Neuron (in vitro differentiated cells): ENCODE measurements around the gene PTPRO.
A peak's percentile ranks its signal among the peaks of the same experiment; 100 is the strongest.

Experiments used
- H2AFZ ChIP-seq: one replicate; pipeline ENCODE4 v1.6.1; 2013; ENCODE audit warnings: low read depth, mild to moderate bottlenecking, inconsistent platforms, low read length, moderate library complexity
- H3K27me3 ChIP-seq: one replicate; pipeline ENCODE4 v1.6.1; 2013; ENCODE audit warnings: low read length; ENCODE audit not compliant: insufficient read depth
- H3K36me3 ChIP-seq: one replicate; pipeline ENCODE4 v1.6.1; 2013; ENCODE audit warnings: low read length; ENCODE audit not compliant: insufficient read depth
- H3K4me1 ChIP-seq: one replicate; pipeline ENCODE4 v1.6.1; 2013; ENCODE audit warnings: low read length; ENCODE audit not compliant: insufficient read depth
- H3K4me3 ChIP-seq: 2 replicates; pipeline ENCODE4 v1.5.1; 2013; ENCODE audit warnings: mild to moderate bottlenecking, low read length, moderate library complexity
- H3K9me3 ChIP-seq: one replicate; pipeline ENCODE4 v1.6.1; 2013; ENCODE audit warnings: low read length

PTPRO gene

DNA sequence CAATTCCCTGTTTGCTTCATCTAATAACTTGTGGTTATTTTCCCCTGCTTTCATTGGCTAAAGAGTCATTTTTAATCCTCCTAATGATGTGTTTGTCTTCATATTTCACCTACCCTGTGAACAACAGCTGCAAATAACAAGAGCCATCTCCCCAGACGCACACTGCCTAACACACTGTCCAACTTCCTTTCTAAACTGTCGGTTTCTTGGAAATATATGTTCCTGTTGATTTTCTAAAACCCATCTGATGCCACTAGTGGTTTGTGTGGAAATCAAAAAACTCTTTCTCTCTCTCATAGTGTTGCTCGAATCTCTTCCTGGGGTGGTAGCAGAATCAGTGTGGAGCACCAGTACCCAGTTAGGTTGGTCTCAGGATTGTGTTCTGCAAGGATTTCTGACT lies 240.0 kb downstream of the PTPRO start:
- Histone ChIP-seq H3K36me3 (no peaks in the 10 kb centered on the region), H2AFZ (no peak overlapping the region), H3K4me3 (no peak overlapping the region), H3K4me1 (no peaks in the 10 kb centered on the region), H3K27me3 (no peaks in the 10 kb centered on the region), H3K9me3 (no peaks in the 10 kb centered on the region)

DNA sequence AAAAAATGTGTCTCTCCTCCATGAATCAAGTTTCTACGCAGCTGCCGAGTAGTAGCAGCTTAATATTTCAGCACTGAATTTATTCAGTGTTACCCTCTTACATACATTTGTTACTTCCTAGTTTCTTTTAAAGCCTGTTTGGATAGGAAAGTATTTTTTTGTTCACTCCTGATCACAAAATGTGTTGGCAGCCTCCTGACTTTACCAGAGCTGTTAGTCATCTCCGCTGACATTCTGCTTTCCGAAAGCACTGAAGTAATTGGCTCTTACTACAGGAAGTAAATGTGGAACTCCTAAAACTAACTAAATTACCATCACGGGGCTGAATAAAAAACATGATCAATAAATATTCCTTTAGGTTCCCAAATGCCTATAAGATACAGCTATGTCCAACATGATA lies 241.4 kb downstream of the PTPRO start:
- Histone ChIP-seq H3K4me1 (no peaks in the 10 kb centered on the region), H3K36me3 (no peaks in the 10 kb centered on the region), H3K4me3 (no peak overlapping the region), H2AFZ (no peak overlapping the region), H3K27me3 (no peaks in the 10 kb centered on the region), H3K9me3 (no peaks in the 10 kb centered on the region)

DNA sequence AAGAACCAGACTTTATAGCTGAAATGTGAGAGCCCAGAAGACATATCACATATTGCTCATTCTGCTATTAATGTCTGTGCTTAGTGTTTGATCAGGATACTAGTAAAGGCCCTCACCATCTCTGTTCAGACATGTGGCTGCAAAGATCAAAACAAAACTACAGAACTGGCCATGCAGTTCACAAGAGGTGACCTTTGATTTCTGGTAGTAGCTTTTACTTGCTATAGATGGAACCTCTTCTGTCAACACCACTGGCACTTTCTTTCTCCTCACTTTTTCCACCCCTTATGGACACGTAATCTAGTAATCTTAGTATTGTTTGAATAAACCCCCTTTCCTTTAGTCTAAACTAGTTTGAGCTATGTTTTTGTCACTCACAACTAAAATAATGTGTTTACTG lies 252.0 kb downstream of the PTPRO start:
- Histone ChIP-seq H3K4me3 (no peak overlapping the region), H3K27me3 (no peaks in the 10 kb centered on the region), H3K9me3 (no peaks in the 10 kb centered on the region), H3K4me1 (no peaks in the 10 kb centered on the region), H3K36me3 (no peaks in the 10 kb centered on the region), H2AFZ (no peak overlapping the region)

DNA sequence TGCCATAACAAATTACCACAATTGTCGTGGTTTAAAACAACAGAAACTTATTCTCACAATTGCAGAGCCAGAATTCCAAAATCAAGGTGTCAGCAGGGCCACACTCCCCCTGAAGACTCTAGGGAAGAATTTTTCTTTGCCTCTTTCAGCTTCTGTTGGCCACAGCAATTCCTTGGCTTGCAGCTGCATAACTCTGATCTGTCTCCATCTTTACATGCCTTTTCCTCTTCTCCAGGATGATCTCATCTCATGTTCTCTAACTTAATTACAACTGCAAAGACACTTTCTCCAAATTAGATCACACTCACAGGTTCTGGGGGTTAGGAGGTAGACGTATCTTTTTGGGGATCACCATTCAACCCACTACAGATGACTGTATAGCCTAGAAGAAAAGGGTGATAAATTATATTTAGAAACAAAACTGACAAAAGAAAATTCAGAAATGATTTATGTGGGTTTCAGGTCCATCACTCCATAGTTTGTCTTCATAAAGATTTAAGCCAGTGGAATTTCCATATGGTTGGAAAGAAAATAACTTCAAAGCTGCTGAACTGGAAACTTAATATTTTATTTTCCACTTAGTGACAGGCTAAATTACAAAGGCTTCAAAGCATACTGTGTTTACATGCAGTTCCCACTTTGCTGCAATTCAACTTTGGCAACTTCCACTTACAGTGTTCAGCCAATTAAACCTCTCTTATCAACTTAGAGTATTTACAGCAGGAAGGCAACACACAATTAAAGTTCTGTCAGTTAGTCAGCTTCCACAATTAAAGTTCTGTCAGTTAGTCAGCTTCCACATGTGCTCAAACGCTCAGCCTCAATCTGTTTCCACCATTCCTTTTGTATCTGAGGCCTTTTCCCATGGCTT lies 253.6 kb downstream of the PTPRO start:
- Histone ChIP-seq H2AFZ (no peak overlapping the region), H3K4me1 (no peaks in the 10 kb centered on the region), H3K4me3 (no peak overlapping the region), H3K27me3 (no peaks in the 10 kb centered on the region), H3K36me3 (no peaks in the 10 kb centered on the region), H3K9me3 (no peaks in the 10 kb centered on the region)

DNA sequence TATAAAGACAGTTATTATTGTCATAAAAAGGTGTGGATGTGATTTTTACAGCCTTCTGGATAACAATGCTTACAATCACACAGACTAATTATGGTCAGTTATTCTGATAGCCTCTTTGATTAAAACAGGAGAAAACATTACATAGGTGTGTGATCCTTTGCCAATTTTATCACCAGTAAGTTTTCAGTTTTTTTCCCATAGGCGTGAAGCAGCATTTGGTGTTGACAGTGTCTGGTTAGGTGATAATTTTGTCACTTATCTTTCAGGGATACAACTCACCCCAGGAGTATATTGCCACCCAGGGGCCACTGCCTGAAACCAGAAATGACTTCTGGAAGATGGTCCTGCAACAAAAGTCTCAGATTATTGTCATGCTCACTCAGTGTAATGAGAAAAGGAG lies 258.1 kb downstream of the PTPRO start:
- Histone ChIP-seq H3K4me1 (peaks cover 3% of the 10 kb centered on the region), H3K27me3 (no peaks in the 10 kb centered on the region), H3K4me3 (no peak overlapping the region), H3K9me3 (no peaks in the 10 kb centered on the region), H2AFZ (no peak overlapping the region), H3K36me3 (no peaks in the 10 kb centered on the region)

DNA sequence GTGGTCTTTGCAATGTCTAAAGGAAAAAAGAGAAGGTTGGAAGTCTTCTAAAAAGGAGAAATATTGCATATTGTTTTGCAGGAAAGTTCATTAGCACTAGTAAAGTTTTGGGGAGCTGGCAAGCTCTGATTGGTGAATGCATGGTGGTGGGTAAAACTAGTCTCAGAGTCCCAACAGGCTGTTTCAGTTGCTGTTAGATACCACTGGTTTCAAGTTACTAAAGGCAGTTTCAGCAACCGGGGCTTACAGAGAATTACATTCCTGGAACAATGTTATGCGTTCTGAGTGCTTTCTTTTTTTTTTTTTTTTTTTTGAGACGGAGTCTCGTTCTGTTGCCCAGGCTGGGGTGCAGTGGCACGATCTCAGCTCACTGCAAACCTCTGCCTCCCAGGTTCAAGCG lies 258.7 kb downstream of the PTPRO start:
- Histone ChIP-seq H3K4me3 (no peak overlapping the region), H3K9me3 (no peaks in the 10 kb centered on the region), H3K4me1 (peaks cover 3% of the 10 kb centered on the region), H2AFZ (no peak overlapping the region), H3K27me3 (no peaks in the 10 kb centered on the region), H3K36me3 (no peaks in the 10 kb centered on the region)

DNA sequence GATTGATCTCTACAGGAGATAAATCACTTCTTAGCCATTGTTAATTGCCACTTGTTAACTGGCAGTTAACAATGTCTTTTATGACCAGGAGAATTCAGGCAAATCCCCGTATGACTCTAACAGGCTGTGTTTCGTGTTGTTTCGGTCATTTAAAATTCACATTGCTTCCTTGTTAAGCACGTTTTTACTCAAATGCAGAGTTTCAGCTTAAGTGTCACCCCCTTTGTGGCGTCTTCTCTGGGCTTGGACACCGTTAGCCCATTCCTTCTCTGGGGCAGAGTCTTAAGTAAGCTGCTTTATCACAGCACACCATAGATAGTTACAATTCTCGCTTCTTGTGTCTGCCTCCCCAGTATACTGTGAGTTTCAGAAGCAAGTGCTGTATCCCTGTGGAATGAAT lies 261.5 kb downstream of the PTPRO start:
- H3K27me3 ChIP-seq, result no peaks in the 10 kb centered on the region
- peaks cover 3% of the 10 kb centered on the region for H3K4me1 ChIP-seq
- H3K4me3 ChIP-seq, result no peak overlapping the region
- no peaks in the 10 kb centered on the region for H3K36me3 ChIP-seq
- no peaks in the 10 kb centered on the region for H3K9me3 ChIP-seq
- no peak overlapping the region for H2AFZ ChIP-seq

DNA sequence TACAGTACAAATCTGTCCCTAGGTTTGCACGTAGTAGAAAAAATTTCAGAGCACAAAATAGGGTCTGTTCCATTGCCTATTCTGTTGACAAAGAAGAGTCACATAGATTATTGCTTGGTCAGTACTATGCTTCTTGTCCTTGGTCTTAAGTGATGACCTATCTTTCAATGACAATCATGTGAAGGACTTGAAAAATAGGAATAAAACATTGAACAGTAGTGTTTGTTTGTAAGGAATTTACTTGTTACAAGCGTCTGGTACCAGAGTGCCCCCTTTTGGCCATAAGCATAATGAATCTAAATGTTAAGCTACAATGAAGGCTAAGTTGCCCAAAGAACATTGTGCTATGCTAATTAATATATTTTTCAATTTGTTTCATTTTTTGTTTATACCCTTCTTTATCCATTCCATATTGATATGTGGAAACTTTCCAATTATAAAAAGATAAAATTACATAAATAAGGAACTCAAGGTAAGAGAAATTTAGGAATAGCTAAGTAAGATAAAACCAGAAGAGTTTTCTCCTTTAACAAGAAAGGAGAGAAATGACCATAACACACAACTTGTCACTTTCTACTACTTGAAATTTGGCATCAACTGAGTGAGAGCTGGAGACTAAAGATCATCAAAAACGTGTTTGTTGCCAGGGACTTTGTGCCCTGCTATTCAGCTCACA lies 262.2 kb downstream of the PTPRO start:
- Histone ChIP-seq H3K4me3 (no peak overlapping the region), H3K27me3 (no peaks in the 10 kb centered on the region), H3K36me3 (no peaks in the 10 kb centered on the region), H3K9me3 (no peaks in the 10 kb centered on the region), H2AFZ (no peak overlapping the region), H3K4me1 (peaks cover 3% of the 10 kb centered on the region)

DNA sequence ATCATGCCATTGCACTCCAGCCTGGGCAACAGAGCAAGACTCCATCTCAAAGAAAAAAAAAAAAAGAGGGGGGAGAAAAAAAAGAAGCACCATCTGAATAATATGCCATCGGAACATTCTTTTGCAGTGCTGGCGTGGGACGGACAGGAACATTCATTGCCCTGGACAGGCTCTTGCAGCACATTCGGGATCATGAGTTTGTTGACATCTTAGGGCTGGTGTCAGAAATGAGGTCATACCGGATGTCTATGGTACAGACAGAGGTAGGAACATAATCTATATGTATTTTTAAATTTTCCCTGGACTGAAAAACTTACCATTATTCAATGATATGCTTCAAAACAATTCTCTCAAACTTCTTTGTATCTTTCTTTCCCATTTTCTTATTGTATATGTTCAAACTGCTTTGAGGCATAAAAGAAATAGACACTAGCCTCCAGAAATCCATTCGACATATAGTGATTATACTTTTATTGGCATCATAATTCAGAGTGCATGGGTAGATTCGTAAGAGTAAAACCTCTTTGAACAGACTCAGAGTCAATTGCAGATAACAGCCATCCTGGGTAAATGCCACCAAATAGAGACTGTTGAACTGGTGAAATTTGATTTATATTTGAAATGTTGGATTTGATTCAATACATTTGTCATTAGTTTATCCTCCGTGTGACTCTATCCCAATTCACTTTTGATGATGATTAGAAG lies 267.2 kb downstream of the PTPRO start:
- peaks cover 3% of the 10 kb centered on the region for H3K4me1 ChIP-seq
- H2AFZ ChIP-seq, result peak overlapping the region; percentile 39
- no peaks in the 10 kb centered on the region for H3K9me3 ChIP-seq
- H3K4me3 ChIP-seq, result no peak overlapping the region
- no peaks in the 10 kb centered on the region for H3K27me3 ChIP-seq
- no peaks in the 10 kb centered on the region for H3K36me3 ChIP-seq

DNA sequence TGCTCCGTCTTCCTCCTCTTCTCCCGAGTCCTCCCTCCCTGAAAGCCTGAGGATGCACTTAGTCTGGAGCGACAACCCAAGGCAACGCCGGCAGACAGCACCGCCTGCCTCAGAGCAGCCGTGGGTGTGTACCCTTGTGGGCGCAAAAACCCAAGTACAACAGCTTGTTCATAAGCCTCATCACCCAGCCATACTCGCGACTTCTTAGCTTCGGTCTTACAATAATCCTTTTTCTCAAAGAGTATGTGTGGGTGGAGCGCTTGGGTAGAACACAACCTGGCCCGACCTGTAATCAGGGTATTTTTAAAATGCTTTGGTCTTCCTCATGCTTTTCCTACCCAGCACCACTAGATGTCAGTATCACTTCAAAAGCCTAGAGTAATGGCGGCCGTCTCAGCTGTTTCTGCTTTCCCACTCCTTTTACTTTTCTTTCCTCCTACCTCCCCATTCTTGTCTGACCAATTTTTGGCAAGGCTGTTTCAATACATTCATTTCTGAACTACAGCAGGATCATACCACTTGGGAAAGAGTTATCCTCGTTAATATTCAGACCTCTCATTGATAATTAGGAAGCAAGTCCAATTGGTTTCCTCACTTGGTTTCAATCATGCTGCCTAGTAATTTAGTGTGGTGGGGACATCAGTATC lies 268.0 kb downstream of the PTPRO start:
- Histone ChIP-seq H3K4me3 (no peak overlapping the region), H3K36me3 (no peaks in the 10 kb centered on the region), H3K9me3 (no peaks in the 10 kb centered on the region), H3K27me3 (no peaks in the 10 kb centered on the region), H3K4me1 (no peaks in the 10 kb centered on the region), H2AFZ (peak overlapping the region; percentile 39)

DNA sequence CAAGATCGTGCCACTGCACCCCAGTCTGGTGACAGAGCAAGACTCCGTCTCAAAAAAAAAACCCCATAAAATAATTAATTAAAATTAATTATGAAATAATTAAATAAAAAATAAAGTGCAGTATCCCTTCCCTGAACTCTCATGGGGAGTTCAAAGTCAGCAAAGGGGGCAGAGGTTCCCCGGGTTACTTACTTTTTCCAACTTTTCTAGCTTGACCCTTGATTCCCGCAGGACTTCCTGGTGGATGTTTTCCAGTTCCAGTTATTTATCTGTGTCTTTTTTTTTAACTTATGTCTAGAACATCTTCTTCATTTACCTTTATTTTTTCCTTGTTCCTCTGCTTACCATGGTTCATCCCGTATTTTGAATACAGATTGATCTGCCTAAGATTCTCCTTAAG lies 269.5 kb downstream of the PTPRO start:
- Histone ChIP-seq H3K4me1 (no peaks in the 10 kb centered on the region), H3K9me3 (no peaks in the 10 kb centered on the region), H3K36me3 (no peaks in the 10 kb centered on the region), H3K4me3 (no peak overlapping the region), H3K27me3 (no peaks in the 10 kb centered on the region), H2AFZ (no peak overlapping the region)

DNA sequence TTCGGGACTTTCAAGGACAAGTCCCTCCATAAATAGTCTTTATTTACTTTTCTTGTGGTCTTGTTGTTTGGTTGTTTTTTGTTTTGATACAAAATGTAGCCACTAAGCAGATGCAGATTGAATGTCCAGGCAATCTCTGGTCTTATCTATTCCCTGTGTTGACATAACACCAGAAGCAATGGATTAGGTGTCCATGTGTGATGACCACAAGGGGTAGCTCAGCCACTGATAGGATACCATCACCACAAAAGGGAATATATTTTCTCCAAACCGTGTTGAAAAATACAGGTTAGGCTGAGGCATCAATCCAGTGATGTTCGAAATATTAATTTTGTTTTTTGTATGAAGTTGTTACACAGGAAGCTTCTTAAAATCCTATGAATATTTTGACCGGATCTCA lies 270.6 kb downstream of the PTPRO start:
- Histone ChIP-seq H3K36me3 (no peaks in the 10 kb centered on the region), H3K9me3 (no peaks in the 10 kb centered on the region), H3K4me1 (no peaks in the 10 kb centered on the region), H3K27me3 (no peaks in the 10 kb centered on the region), H2AFZ (no peak overlapping the region), H3K4me3 (no peak overlapping the region)

DNA sequence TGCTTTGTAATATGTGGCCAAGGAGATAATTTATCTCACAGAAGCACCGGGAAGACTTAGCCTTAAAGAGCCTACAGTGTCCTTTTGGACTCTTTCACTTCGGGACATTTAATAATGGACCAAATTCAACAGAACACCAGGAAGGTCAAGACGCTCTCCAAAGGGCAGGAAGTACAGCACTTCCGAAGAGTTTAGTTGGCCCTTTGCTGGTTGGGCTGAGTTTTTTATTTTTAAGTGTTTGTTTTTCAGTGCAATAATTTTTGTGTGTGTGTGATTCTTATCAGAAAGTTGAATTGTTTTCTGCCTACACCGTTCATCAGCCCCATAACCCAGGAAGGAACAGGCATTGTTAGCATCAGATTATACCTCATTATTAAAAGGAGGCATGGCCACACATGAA lies 273.9 kb downstream of the PTPRO start:
- Histone ChIP-seq H2AFZ (no peak overlapping the region), H3K36me3 (no peaks in the 10 kb centered on the region), H3K9me3 (no peaks in the 10 kb centered on the region), H3K4me3 (no peak overlapping the region), H3K27me3 (no peaks in the 10 kb centered on the region), H3K4me1 (no peaks in the 10 kb centered on the region)
